GM19043 (cell line): ENCODE measurements around the gene NOC3L.
A peak's percentile ranks its signal among the peaks of the same experiment; 100 is the strongest.
"Not testable (repeated sequence)": the region's sequence is repeated elsewhere in the genome, so short reads cannot be mapped to it uniquely, and the experiment has no call there.

ENCODE experiments used
- ATAC-seq: cut with Tn5 transposase; IDR thresholded peaks from one replicate; pipeline ENCODE4 v1.9.1; 2021; ENCODE audit warnings: low read depth; ENCODE audit not compliant: unreplicated experiment

The NOC3L gene

GRCh38 chr10:94364482-94364881, 1.7 kb upstream of the NOC3L start:
- ATAC-seq: no peak

- ATAC-seq: peak; percentile 16
Measured at GRCh38 chr10:94363251-94363565, 469 bp upstream of the NOC3L start.

- ATAC-seq: no peak
Measured at GRCh38 chr10:94361171-94361794, 1.5 kb downstream of the NOC3L start.

- ATAC-seq: no peak
Measured at GRCh38 chr10:94358480-94358879, 4.3 kb downstream of the NOC3L start.

- no peak for ATAC-seq
Measured at GRCh38 chr10:94357193-94357592, 5.5 kb downstream of the NOC3L start.

- ATAC-seq: no peak
Measured at GRCh38 chr10:94355841-94356240, 6.9 kb downstream of the NOC3L start.

GRCh38 chr10:94353336-94353735, 9.4 kb downstream of the NOC3L start:
- ATAC-seq: no peak

- ATAC-seq: no peak
Measured at GRCh38 chr10:94351089-94351488, 11.7 kb downstream of the NOC3L start.

GRCh38 chr10:94350500-94350899, 12.2 kb downstream of the NOC3L start:
- not testable (repeated sequence) for ATAC-seq

GRCh38 chr10:94349327-94349726, 13.4 kb downstream of the NOC3L start:
- no peak for ATAC-seq

- ATAC-seq: peak; percentile 97
Measured at GRCh38 chr10:94344522-94345122, 18.1 kb downstream of the NOC3L start.

GRCh38 chr10:94343151-94343550, 19.6 kb downstream of the NOC3L start:
- ATAC-seq: no peak

- no peak for ATAC-seq
Measured at GRCh38 chr10:94334857-94335256, 27.9 kb downstream of the NOC3L start.

- no peak for ATAC-seq
Measured at GRCh38 chr10:94333051-94333450, 29.7 kb downstream of the NOC3L start.

GRCh38 chr10:94328613-94329012, 34.1 kb downstream of the NOC3L start:
- no peak for ATAC-seq

- no peak for ATAC-seq
Measured at GRCh38 chr10:94327649-94328048, 35.1 kb downstream of the NOC3L start.

GRCh38 chr10:94324609-94325233, 38.0 kb downstream of the NOC3L start:
- no peak for ATAC-seq

GRCh38 chr10:94320285-94320914, 42.3 kb downstream of the NOC3L start:
- peak; percentile 77 for ATAC-seq

- ATAC-seq: no peak
Measured at GRCh38 chr10:94316560-94316959, 46.2 kb downstream of the NOC3L start.

GRCh38 chr10:94315975-94316464, 46.7 kb downstream of the NOC3L start:
- no peak for ATAC-seq

GRCh38 chr10:94315024-94315451, 47.7 kb downstream of the NOC3L start:
- no peak for ATAC-seq

GRCh38 chr10:94310369-94310768, 52.4 kb downstream of the NOC3L start:
- ATAC-seq: no peak
